ENCODE results near the gene SLC12A7.
"Not testable (repeated sequence)": the region's sequence is repeated elsewhere in the genome, so short reads cannot be mapped to it uniquely, and the experiment has no call there.

The SLC12A7 gene

GRCh38 chr5:1095990-1096363, 15.9 kb downstream of the SLC12A7 start:
- no peak for DNase-seq (ENCODE audit: low read depth)

- DNase-seq (ENCODE audit: low read depth): no peak
Observed at GRCh38 chr5:1095302-1095989, 16.4 kb downstream of the SLC12A7 start.

GRCh38 chr5:1094670-1095190, 17.1 kb downstream of the SLC12A7 start:
- DNase-seq (ENCODE audit: low read depth): no peak

GRCh38 chr5:1093361-1093760, 18.5 kb downstream of the SLC12A7 start:
- no peak for DNase-seq (ENCODE audit: low read depth)

- DNase-seq (ENCODE audit: low read depth): no peak
Observed at GRCh38 chr5:1092122-1092521, 19.7 kb downstream of the SLC12A7 start.

- DNase-seq (ENCODE audit: low read depth): no peak
Observed at GRCh38 chr5:1091632-1092031, 20.2 kb downstream of the SLC12A7 start.

GRCh38 chr5:1090538-1090937, 21.3 kb downstream of the SLC12A7 start:
- DNase-seq (ENCODE audit: low read depth): no peak

GRCh38 chr5:1089621-1090040, 22.2 kb downstream of the SLC12A7 start:
- no peak for DNase-seq (ENCODE audit: low read depth)

- DNase-seq (ENCODE audit: low read depth): no peak
Observed at GRCh38 chr5:1089146-1089545, 22.7 kb downstream of the SLC12A7 start.

GRCh38 chr5:1088726-1089125, 23.1 kb downstream of the SLC12A7 start:
- no peak for DNase-seq (ENCODE audit: low read depth)

GRCh38 chr5:1088031-1088430, 23.8 kb downstream of the SLC12A7 start:
- DNase-seq (ENCODE audit: low read depth): no peak

- DNase-seq (ENCODE audit: low read depth): no peak
Observed at GRCh38 chr5:1087428-1087827, 24.4 kb downstream of the SLC12A7 start.

GRCh38 chr5:1086871-1087270, 25.0 kb downstream of the SLC12A7 start:
- DNase-seq (ENCODE audit: low read depth): no peak

- no peak for DNase-seq (ENCODE audit: low read depth)
Observed at GRCh38 chr5:1086137-1086536, 25.7 kb downstream of the SLC12A7 start.

GRCh38 chr5:1085391-1085790, 26.5 kb downstream of the SLC12A7 start:
- DNase-seq (ENCODE audit: low read depth): no peak

GRCh38 chr5:1083823-1084605, 27.8 kb downstream of the SLC12A7 start:
- no peak for DNase-seq (ENCODE audit: low read depth)

GRCh38 chr5:1083026-1083425, 28.8 kb downstream of the SLC12A7 start:
- DNase-seq (ENCODE audit: low read depth): not testable (repeated sequence)

- DNase-seq (ENCODE audit: low read depth): no peak
Observed at GRCh38 chr5:1081519-1081918, 30.3 kb downstream of the SLC12A7 start.

GRCh38 chr5:1080432-1080831, 31.4 kb downstream of the SLC12A7 start:
- DNase-seq (ENCODE audit: low read depth): no peak

- DNase-seq (ENCODE audit: low read depth): no peak
Observed at GRCh38 chr5:1079961-1080360, 31.9 kb downstream of the SLC12A7 start.

- DNase-seq (ENCODE audit: low read depth): no peak
Observed at GRCh38 chr5:1079486-1079885, 32.4 kb downstream of the SLC12A7 start.

GRCh38 chr5:1078851-1079250, 33.0 kb downstream of the SLC12A7 start:
- no peak for DNase-seq (ENCODE audit: low read depth)

GRCh38 chr5:1078206-1078605, 33.7 kb downstream of the SLC12A7 start:
- DNase-seq (ENCODE audit: low read depth): no peak
